ENCODE data around the gene ADAT1. TPM values are rescaled to one million over a fixed set of nuclear protein-coding genes. Genes with fewer than 3 reads are reported as not detected.

ADAT1 gene
- polyA plus RNA-seq, 1 of the 3 experiments (the other 2 are of a cell fraction), result 51.1 TPM

DNA sequence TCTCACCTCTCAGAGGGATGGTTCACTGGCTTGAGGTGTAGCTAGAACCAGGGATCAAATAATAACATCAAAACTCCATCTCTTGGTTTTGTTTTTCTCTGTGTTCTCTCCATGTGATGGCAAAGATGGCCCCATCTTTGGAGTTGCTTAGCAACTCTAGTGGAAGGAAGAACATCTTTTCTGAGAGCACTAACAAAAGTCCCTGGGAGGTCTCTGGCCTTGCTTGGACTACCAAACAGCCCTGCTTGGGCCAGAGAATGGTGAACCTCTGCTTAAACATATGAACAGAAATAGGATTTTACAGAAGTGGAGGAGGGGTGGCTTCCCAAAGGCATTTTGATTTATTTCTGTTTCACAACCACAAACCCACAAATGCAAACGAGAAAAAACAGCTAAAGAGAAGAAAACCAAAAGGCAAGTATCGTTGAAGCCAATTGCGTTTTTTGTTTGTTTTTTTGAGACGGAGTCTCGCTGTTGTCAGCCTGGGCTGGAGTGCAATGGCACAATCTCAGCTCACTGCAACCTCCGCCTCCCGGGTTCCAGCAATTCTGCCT lies 43.7 kb downstream of the ADAT1 start (continued):
- TF ChIP-seq NRF1 (IDR thresholded peaks at IDR 0.05; ENCODE audit: low read depth, low read length) (no peak), POLR2AphosphoS5 (IDR thresholded peaks at IDR 0.05; ENCODE audit: low read depth, low read length) (no peak), RFX5 (IDR thresholded peaks at IDR 0.05; ENCODE audit: low read length) (no peak), CHD2 (IDR thresholded peaks at IDR 0.05; ENCODE audit: low read length, partially characterized antibody) (no peak), TCF12 (IDR thresholded peaks at IDR 0.05) (no peak)
- TF ChIP-seq, protein P1, sequence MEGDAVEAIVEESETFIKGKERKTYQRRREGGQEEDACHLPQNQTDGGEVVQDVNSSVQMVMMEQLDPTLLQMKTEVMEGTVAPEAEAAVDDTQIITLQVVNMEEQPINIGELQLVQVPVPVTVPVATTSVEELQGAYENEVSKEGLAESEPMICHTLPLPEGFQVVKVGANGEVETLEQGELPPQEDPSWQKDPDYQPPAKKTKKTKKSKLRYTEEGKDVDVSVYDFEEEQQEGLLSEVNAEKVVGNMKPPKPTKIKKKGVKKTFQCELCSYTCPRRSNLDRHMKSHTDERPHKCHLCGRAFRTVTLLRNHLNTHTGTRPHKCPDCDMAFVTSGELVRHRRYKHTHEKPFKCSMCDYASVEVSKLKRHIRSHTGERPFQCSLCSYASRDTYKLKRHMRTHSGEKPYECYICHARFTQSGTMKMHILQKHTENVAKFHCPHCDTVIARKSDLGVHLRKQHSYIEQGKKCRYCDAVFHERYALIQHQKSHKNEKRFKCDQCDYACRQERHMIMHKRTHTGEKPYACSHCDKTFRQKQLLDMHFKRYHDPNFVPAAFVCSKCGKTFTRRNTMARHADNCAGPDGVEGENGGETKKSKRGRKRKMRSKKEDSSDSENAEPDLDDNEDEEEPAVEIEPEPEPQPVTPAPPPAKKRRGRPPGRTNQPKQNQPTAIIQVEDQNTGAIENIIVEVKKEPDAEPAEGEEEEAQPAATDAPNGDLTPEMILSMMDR (IDR thresholded peaks at IDR 0.05), result no peak
- TF ChIP-seq, protein P2, sequence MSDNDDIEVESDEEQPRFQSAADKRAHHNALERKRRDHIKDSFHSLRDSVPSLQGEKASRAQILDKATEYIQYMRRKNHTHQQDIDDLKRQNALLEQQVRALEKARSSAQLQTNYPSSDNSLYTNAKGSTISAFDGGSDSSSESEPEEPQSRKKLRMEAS (IDR thresholded peaks at IDR 0.05; ENCODE audit: low read depth), result no peak

DNA sequence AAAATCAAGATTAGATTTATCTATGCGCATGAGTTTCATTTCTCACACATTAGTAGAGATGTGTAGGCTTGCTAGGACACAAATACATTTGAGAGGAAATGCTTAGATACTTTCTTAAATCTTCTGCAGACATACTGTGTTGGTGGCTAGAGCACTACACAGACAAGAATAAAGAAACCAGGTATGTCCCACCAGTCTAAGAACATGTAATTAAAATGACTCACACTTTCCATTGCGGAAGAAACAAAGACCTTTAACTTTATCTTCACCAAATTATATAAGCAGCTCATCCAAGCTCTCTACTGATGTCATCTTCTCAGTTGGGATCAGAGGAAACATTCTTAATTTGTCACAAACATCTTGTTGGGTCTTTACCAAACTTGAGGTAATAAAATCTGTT lies 44.4 kb downstream of the ADAT1 start:
- H3K4me3 ChIP-seq (ENCODE audit: low read depth in 2 of 2, low read length in 1 of 2), result no peak overlapping the region
- ChIA-PET CTCF (no interaction called here), POLR2A (no interaction called here)
- H3K79me2 ChIP-seq (ENCODE audit: insufficient read depth), result peaks cover 5% of the 10 kb centered on the region; the same call in 1 of the 2 replicates
- H3K9me2 ChIP-seq, result no peaks in the 10 kb centered on the region
- no peaks in the 10 kb centered on the region for H3F3A ChIP-seq (replicated peaks; ENCODE audit: insufficient read depth)
- 82% methylated on average over 2 of the region's 2 CpGs for WGBS (ENCODE audit: low lambda C conversion rate)
- H3K4me1 ChIP-seq (ENCODE audit: control insufficient read depth in 1 of 2, insufficient read depth in 2 of 2, low read depth in 1 of 2, low read length in 1 of 2), result no peaks in the 10 kb centered on the region
- no peak overlapping the region for H3K27ac ChIP-seq (ENCODE audit: low read depth in 2 of 2, low read length in 1 of 2)
- peaks cover 31 to 54% of the 10 kb centered on the region in 2 experiments for H3K36me3 ChIP-seq (replicated peaks in 1 of 2; ENCODE audit: control insufficient read depth in 1 of 2, insufficient read depth in 2 of 2, low read length in 1 of 2)
- no peaks in the 10 kb centered on the region for H4K20me1 ChIP-seq (ENCODE audit: insufficient read depth)
- no peak overlapping the region for H2AFZ ChIP-seq (ENCODE audit: low read depth)
- H3K27me3 ChIP-seq (ENCODE audit: insufficient read depth), result no peaks in the 10 kb centered on the region
- H3K9me3 ChIP-seq, result no peaks in the 10 kb centered on the region
- no peak for DNase-seq
- no peak overlapping the region for H3K4me2 ChIP-seq
- no peak overlapping the region for H3K9ac ChIP-seq
- TF ChIP-seq TEAD4 (IDR thresholded peaks at IDR 0.05; ENCODE audit: borderline replicate concordance, insufficient read depth) (no peak), GATA2 (CRISPR knock-in tag; IDR thresholded peaks at IDR 0.05) (no peak), RCOR1 (IDR thresholded peaks at IDR 0.05; ENCODE audit: low read length) (no peak), YY1 (IDR thresholded peaks at IDR 0.05; ENCODE audit: low read depth) (no peak), GABPA (IDR thresholded peaks at IDR 0.05; ENCODE audit: low read depth) (no peak), EZH2phosphoT487 (IDR thresholded peaks at IDR 0.05; ENCODE audit: borderline replicate concordance, low read depth) (no peak), FOSL2 (IDR thresholded peaks at IDR 0.05; ENCODE audit: borderline replicate concordance, low read depth) (no peak), TCF12 (IDR thresholded peaks at IDR 0.05) (no peak)
- TF ChIP-seq, protein P3, sequence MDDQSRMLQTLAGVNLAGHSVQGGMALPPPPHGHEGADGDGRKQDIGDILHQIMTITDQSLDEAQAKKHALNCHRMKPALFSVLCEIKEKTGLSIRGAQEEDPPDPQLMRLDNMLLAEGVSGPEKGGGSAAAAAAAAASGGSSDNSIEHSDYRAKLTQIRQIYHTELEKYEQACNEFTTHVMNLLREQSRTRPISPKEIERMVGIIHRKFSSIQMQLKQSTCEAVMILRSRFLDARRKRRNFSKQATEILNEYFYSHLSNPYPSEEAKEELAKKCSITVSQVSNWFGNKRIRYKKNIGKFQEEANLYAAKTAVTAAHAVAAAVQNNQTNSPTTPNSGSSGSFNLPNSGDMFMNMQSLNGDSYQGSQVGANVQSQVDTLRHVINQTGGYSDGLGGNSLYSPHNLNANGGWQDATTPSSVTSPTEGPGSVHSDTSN (IDR thresholded peaks at IDR 0.05), result no peak
- TF ChIP-seq, protein P4, sequence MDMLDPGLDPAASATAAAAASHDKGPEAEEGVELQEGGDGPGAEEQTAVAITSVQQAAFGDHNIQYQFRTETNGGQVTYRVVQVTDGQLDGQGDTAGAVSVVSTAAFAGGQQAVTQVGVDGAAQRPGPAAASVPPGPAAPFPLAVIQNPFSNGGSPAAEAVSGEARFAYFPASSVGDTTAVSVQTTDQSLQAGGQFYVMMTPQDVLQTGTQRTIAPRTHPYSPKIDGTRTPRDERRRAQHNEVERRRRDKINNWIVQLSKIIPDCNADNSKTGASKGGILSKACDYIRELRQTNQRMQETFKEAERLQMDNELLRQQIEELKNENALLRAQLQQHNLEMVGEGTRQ (IDR thresholded peaks at IDR 0.05; ENCODE audit: borderline replicate concordance, low read depth, low read length), result no peak
- TF ChIP-seq, protein P1 (IDR thresholded peaks at IDR 0.05), result no peak
- TF ChIP-seq, protein P5, sequence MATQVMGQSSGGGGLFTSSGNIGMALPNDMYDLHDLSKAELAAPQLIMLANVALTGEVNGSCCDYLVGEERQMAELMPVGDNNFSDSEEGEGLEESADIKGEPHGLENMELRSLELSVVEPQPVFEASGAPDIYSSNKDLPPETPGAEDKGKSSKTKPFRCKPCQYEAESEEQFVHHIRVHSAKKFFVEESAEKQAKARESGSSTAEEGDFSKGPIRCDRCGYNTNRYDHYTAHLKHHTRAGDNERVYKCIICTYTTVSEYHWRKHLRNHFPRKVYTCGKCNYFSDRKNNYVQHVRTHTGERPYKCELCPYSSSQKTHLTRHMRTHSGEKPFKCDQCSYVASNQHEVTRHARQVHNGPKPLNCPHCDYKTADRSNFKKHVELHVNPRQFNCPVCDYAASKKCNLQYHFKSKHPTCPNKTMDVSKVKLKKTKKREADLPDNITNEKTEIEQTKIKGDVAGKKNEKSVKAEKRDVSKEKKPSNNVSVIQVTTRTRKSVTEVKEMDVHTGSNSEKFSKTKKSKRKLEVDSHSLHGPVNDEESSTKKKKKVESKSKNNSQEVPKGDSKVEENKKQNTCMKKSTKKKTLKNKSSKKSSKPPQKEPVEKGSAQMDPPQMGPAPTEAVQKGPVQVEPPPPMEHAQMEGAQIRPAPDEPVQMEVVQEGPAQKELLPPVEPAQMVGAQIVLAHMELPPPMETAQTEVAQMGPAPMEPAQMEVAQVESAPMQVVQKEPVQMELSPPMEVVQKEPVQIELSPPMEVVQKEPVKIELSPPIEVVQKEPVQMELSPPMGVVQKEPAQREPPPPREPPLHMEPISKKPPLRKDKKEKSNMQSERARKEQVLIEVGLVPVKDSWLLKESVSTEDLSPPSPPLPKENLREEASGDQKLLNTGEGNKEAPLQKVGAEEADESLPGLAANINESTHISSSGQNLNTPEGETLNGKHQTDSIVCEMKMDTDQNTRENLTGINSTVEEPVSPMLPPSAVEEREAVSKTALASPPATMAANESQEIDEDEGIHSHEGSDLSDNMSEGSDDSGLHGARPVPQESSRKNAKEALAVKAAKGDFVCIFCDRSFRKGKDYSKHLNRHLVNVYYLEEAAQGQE (IDR thresholded peaks at IDR 0.05; ENCODE audit: low read depth, low read length), result no peak
- TF ChIP-seq, protein P6, sequence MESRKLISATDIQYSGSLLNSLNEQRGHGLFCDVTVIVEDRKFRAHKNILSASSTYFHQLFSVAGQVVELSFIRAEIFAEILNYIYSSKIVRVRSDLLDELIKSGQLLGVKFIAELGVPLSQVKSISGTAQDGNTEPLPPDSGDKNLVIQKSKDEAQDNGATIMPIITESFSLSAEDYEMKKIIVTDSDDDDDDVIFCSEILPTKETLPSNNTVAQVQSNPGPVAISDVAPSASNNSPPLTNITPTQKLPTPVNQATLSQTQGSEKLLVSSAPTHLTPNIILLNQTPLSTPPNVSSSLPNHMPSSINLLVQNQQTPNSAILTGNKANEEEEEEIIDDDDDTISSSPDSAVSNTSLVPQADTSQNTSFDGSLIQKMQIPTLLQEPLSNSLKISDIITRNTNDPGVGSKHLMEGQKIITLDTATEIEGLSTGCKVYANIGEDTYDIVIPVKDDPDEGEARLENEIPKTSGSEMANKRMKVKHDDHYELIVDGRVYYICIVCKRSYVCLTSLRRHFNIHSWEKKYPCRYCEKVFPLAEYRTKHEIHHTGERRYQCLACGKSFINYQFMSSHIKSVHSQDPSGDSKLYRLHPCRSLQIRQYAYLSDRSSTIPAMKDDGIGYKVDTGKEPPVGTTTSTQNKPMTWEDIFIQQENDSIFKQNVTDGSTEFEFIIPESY (IDR thresholded peaks at IDR 0.05; ENCODE audit: borderline replicate concordance, low read depth), result no peak
- TF ChIP-seq, protein P2 (IDR thresholded peaks at IDR 0.05; ENCODE audit: low read depth), result no peak
